ENCODE results near the gene RAD51. TPM values are rescaled to one million over a fixed set of nuclear protein-coding genes. Genes with fewer than 3 reads are reported as not detected.
A peak's percentile ranks its signal among the peaks of the same experiment; 100 is the strongest.

Gene RAD51
- total RNA-seq, 1 donor from 2014 or later: 9.3 TPM

- H3K4me1 Mint-ChIP-seq: peaks cover 39% of the 10 kb centered on the region
- TF ChIP-seq CTCF (IDR thresholded peaks at IDR 0.05; ENCODE audit: unreplicated experiment): no peak
- H3K36me3 Mint-ChIP-seq: no peaks in the 10 kb centered on the region
- peak overlapping the region; percentile 92 for H3K27ac Mint-ChIP-seq
- H3K4me3 Mint-ChIP-seq: peak overlapping the region; percentile 75
- H3K27me3 Mint-ChIP-seq (ENCODE audit: low read depth): no peaks in the 10 kb centered on the region
- DNase-seq (ENCODE audit: low spot score in 2 of 2, unreplicated experiment in 2 of 2): no peak
- H3K9me3 Mint-ChIP-seq: no peaks in the 10 kb centered on the region
These were observed 69.7 kb downstream of the RAD51 start for GRCh38 chr15:40764629-40765103.

- no peaks in the 10 kb centered on the region for H3K9me3 Mint-ChIP-seq
- H3K4me1 Mint-ChIP-seq: peaks cover 45% of the 10 kb centered on the region
- no peaks in the 10 kb centered on the region for H3K36me3 Mint-ChIP-seq
- peak overlapping the region; percentile 45 for H3K27ac Mint-ChIP-seq
- TF ChIP-seq CTCF (IDR thresholded peaks at IDR 0.05; ENCODE audit: unreplicated experiment): no peak
- no peak for DNase-seq (ENCODE audit: low spot score in 2 of 2, unreplicated experiment in 2 of 2)
- no peak overlapping the region for H3K4me3 Mint-ChIP-seq
- no peaks in the 10 kb centered on the region for H3K27me3 Mint-ChIP-seq (ENCODE audit: low read depth)
These were observed 71.3 kb downstream of the RAD51 start for GRCh38 chr15:40766194-40766815.

- Mint-ChIP-seq H3K27me3 (ENCODE audit: low read depth) (no peaks in the 10 kb centered on the region), H3K4me1 (peaks cover 45% of the 10 kb centered on the region), H3K36me3 (peaks cover under 1% of the 10 kb centered on the region), H3K27ac (no peak overlapping the region), H3K4me3 (no peak overlapping the region), H3K9me3 (no peaks in the 10 kb centered on the region)
- TF ChIP-seq CTCF (IDR thresholded peaks at IDR 0.05; ENCODE audit: unreplicated experiment): no peak
- no peak for DNase-seq (ENCODE audit: low spot score in 2 of 2, unreplicated experiment in 2 of 2)
These were observed 72.2 kb downstream of the RAD51 start for GRCh38 chr15:40766906-40767837.

GRCh38 chr15:40767838-40768500 lies 73.0 kb downstream of the RAD51 start:
- TF ChIP-seq CTCF (IDR thresholded peaks at IDR 0.05; ENCODE audit: unreplicated experiment): no peak
- Mint-ChIP-seq H3K36me3 (peaks cover 2% of the 10 kb centered on the region), H3K4me3 (no peak overlapping the region), H3K27me3 (ENCODE audit: low read depth) (no peaks in the 10 kb centered on the region), H3K4me1 (peaks cover 44% of the 10 kb centered on the region), H3K9me3 (no peaks in the 10 kb centered on the region), H3K27ac (no peak overlapping the region)
- no peak for DNase-seq (ENCODE audit: low spot score in 2 of 2, unreplicated experiment in 2 of 2)

GRCh38 chr15:40768521-40769273 lies 73.7 kb downstream of the RAD51 start:
- Mint-ChIP-seq H3K9me3 (no peaks in the 10 kb centered on the region), H3K27me3 (ENCODE audit: low read depth) (no peaks in the 10 kb centered on the region), H3K27ac (peak overlapping the region; percentile 92), H3K4me3 (no peak overlapping the region), H3K4me1 (peaks cover 37% of the 10 kb centered on the region), H3K36me3 (peaks cover 4% of the 10 kb centered on the region)
- no peak for TF ChIP-seq CTCF (IDR thresholded peaks at IDR 0.05; ENCODE audit: unreplicated experiment)
- DNase-seq (ENCODE audit: low spot score in 2 of 2, unreplicated experiment in 2 of 2): no peak
